HepG2 (cell line): ENCODE results near the gene SLC38A3. TPM values are rescaled to one million over a fixed set of nuclear protein-coding genes. Genes with fewer than 3 reads are reported as not detected.
A peak's percentile ranks its signal among the peaks of the same experiment; 100 is the strongest.

Experiments
- E2F5 ChIP-seq: sonication (generic); formaldehyde crosslinking; conservative IDR thresholded peaks from 2 replicates; pipeline ENCODE4 v1.4.0; 2020; ENCODE audit warnings: missing genetic modification reagents
- HMG20A ChIP-seq: IDR thresholded peaks from 2 replicates; pipeline ENCODE4 v1.6.1; 2016; ENCODE audit warnings: borderline replicate concordance
- IRF2 ChIP-seq: IDR thresholded peaks from 2 replicates; pipeline ENCODE4 v1.6.1; 2018; ENCODE audit warnings: missing genetic modification reagents, missing compliant biosample characterization
- NFE2L2 ChIP-seq: fragments of 150-350 bp; IDR thresholded peaks from 2 replicates; pipeline ENCODE4 v1.6.1; 2014; ENCODE audit warnings: low read length
- NFKB2 ChIP-seq: sonication (generic); formaldehyde crosslinking; IDR thresholded peaks from 2 replicates; pipeline ENCODE4 v1.4.0; 2020; ENCODE audit warnings: missing genetic modification reagents, borderline replicate concordance
- NFRKB ChIP-seq: fragments of 450-650 bp; IDR thresholded peaks from 2 replicates; pipeline ENCODE4 v1.6.1; 2017
- PBX2 ChIP-seq: IDR thresholded peaks from 2 replicates; pipeline ENCODE4 v1.6.1; 2016; ENCODE audit warnings: control low read depth
- SNRNP70 ChIP-seq: fragments of 200-400 bp; formaldehyde crosslinking; IDR thresholded peaks from 2 replicates; pipeline ENCODE4 v1.6.1; 2017; ENCODE audit warnings: mild to moderate bottlenecking, low read depth, low read length, moderate library complexity
- ZBTB3 ChIP-seq: sonication (generic); formaldehyde crosslinking; IDR thresholded peaks from 2 replicates; pipeline ENCODE4 v1.4.0; 2020; ENCODE audit warnings: low read depth, mild to moderate bottlenecking, moderate library complexity, missing genetic modification reagents, borderline replicate concordance
- ZHX1 ChIP-seq: sonication (generic); formaldehyde crosslinking; IDR thresholded peaks from 2 replicates; pipeline ENCODE4 v1.8.1; 2022; ENCODE audit warnings: low read depth, mild to moderate bottlenecking, missing genetic modification reagents
- ZMYM4 ChIP-seq: sonication (generic); formaldehyde crosslinking; IDR thresholded peaks from 2 replicates; pipeline ENCODE4 v1.8.1; 2023; ENCODE audit warnings: mild to moderate bottlenecking, missing genetic modification reagents
- ZNF180 ChIP-seq: sonication (generic); formaldehyde crosslinking; IDR thresholded peaks from 2 replicates; pipeline ENCODE4 v1.4.0; 2020; ENCODE audit warnings: low read depth, missing genetic modification reagents, borderline replicate concordance
- ZNF318 ChIP-seq: sonication (generic); formaldehyde crosslinking; IDR thresholded peaks from 2 replicates; pipeline ENCODE4 v1.4.0; 2020; ENCODE audit warnings: mild to moderate bottlenecking, missing genetic modification reagents
- ZNF354B ChIP-seq: sonication (generic); formaldehyde crosslinking; IDR thresholded peaks from 2 replicates; pipeline ENCODE4 v1.8.0; 2022; ENCODE audit warnings: mild to moderate bottlenecking, missing genetic modification reagents
- ZSCAN22 ChIP-seq: sonication (generic); formaldehyde crosslinking; IDR thresholded peaks from 2 replicates; pipeline ENCODE4 v1.4.0; 2020; ENCODE audit warnings: mild to moderate bottlenecking, missing genetic modification reagents
- polyA plus RNA-seq, 8 experiments: library from polyadenylated mRNA; depleted of rRNA in 3 of 8; stranded (reverse) in 7 of 8; unstranded in 1 of 8; fragments of >200 nt; fragmentation: Illumina TruSeq in 4 of 8; extraction: Trizol in 4 of 8; gene quantifications; 2 replicates each; pipeline versions ENCODE4 v1.2.1 to v1.2.3, GENCODE V29; 2011 to 2016; ENCODE audit warnings: low read depth in 4 of 8, missing spikeins in 1 of 8, mixed read lengths in 1 of 8; ENCODE audit not compliant: insufficient read depth in 1 of 8
- total RNA-seq, 5 experiments: library from RNA; depleted of rRNA; stranded (reverse); fragments of >200 nt; fragmentation: Illumina TruSeq; extraction: Trizol; gene quantifications; 2 replicates each; pipeline ENCODE4 v1.2.3, GENCODE V29; 2016; ENCODE audit warnings: low read depth in 1 of 5

Gene SLC38A3
- total and polyA plus RNA-seq, 2 of the 13 experiments (the other 11 are each of a cell fraction or from before 2014, with no cell fraction given) = 29.8 to 164 TPM

GRCh38 chr3:50208677-50209344, 3.7 kb downstream of the SLC38A3 start (continued):
- TF ChIP-seq E2F5 (CRISPR knock-in tag) (no peak), ZMYM4 (CRISPR knock-in tag) (peak; percentile 60; the same call in 1 of the 2 replicates), PBX2 (CRISPR knock-in tag) (no peak), ZBTB3 (CRISPR knock-in tag) (peak; percentile 38; the same call in 1 of the 2 replicates), ZHX1 (CRISPR knock-in tag) (peak; percentile 89; the same call in 1 of the 2 replicates), NFE2L2 (no peak), ZSCAN22 (CRISPR knock-in tag) (peak; percentile 83; the same call in 1 of the 2 replicates), IRF2 (CRISPR knock-in tag) (peak; percentile 90), ZNF354B (CRISPR knock-in tag) (0 out of 2 replicates have a peak, but pooled peaks have one; percentile 54), NFKB2 (CRISPR knock-in tag) (peak; percentile 44; the same call in 1 of the 2 replicates), ZNF318 (CRISPR knock-in tag) (no peak), SNRNP70 (no peak), NFRKB (no peak), ZNF180 (CRISPR knock-in tag) (no peak), HMG20A (CRISPR knock-in tag) (peak; percentile 66; the same call in 1 of the 2 replicates)
